ENCODE data around the gene PDCD4. TPM values are rescaled to one million over a fixed set of nuclear protein-coding genes. Genes with fewer than 3 reads are reported as not detected.

PDCD4 gene
- total and polyA plus RNA-seq, 10 of the 15 experiments (the other 5 are each of a cell fraction or from before 2014, with no cell fraction given), result 101 to 372 (median 171) TPM

GRCh38 chr10:110852947-110853346, 18.8 kb upstream of the PDCD4 start (continued):
- no peak for TF ChIP-seq E4F1 (IDR thresholded peaks at IDR 0.05; ENCODE audit: borderline replicate concordance, partially characterized antibody)
- no peak for TF ChIP-seq CBFB (IDR thresholded peaks at IDR 0.05; ENCODE audit: low read depth)
- TF ChIP-seq ESRRA (IDR thresholded peaks at IDR 0.05; ENCODE audit: low read length), result no peak
- TF ChIP-seq ATF7 (IDR thresholded peaks at IDR 0.05; ENCODE audit: low read depth), result no peak
- no peak for TF ChIP-seq ZNF217 (IDR thresholded peaks at IDR 0.05)
- no peak for TF ChIP-seq TAF1 (IDR thresholded peaks at IDR 0.05; ENCODE audit: borderline replicate concordance, low read depth, low read length)
- TF ChIP-seq SMAD1 (IDR thresholded peaks at IDR 0.05; ENCODE audit: low read depth, partially characterized antibody), result no peak
- no peak for TF ChIP-seq TBL1XR1 (IDR thresholded peaks at IDR 0.05; ENCODE audit: low read depth, low read length)

- ATAC-seq (no peak), DNase-seq (ENCODE audit: low read depth, low spot score) (no peak), FAIRE-seq (peak; percentile 35)
- ChIA-PET SMC1A (ENCODE audit: uncharacterized antibody, unreplicated experiment) (interaction anchor here (0.9 to 6.2 kb wide), 9 partner anchors 7 to 110 kb away, joined by 3 to 86 read pairs (median 4); no protein-coding TSS in a partner anchor), RAD21 (ENCODE audit: unreplicated experiment) (interaction anchor here (1.7 to 5.9 kb wide), 4 partner anchors 11 to 51 kb away, joined by 8 to 50 read pairs (median 45); no protein-coding TSS in a partner anchor), CTCF (interaction anchor here (0.7 to 4.1 kb wide), 5 partner anchors 8 to 50 kb away, joined by 3 to 27 read pairs (median 6); no protein-coding TSS in a partner anchor), POLR2A (interaction anchor here (0.5 to 6.2 kb wide), 6 partner anchors 10 to 286 kb away, joined by 3 to 40 read pairs (median 8); no protein-coding TSS in a partner anchor)
- Histone ChIP-seq H3K4me2 (ENCODE audit: control insufficient read depth, insufficient read depth) (no peak overlapping the region), H3K79me2 (ENCODE audit: control insufficient read depth, insufficient read depth, low read length) (no peaks in the 10 kb centered on the region; the same call in 1 of the 2 replicates), H3K4me3 (no peak overlapping the region), H3K27me3 (replicated peaks in 1 of 2; ENCODE audit: control insufficient read depth in 2 of 2, insufficient read depth in 2 of 2, low read length in 1 of 2) (no peaks in the 10 kb centered on the region), H3K9me3 (replicated peaks; ENCODE audit: control insufficient read depth, insufficient read depth, low read length) (peaks cover 2% of the 10 kb centered on the region; the same call in 1 of the 3 replicates), H3K27ac (ENCODE audit: control insufficient read depth, insufficient read depth) (no peak overlapping the region), H3K36me3 (ENCODE audit: control insufficient read depth in 2 of 2, insufficient read depth in 2 of 2, low read length in 1 of 2) (no peaks in the 10 kb centered on the region), H3K9ac (ENCODE audit: control insufficient read depth, insufficient read depth, low read length) (no peak overlapping the region), H2AFZ (ENCODE audit: control insufficient read depth, low read depth, low read length) (no peak overlapping the region), H3K4me1 (ENCODE audit: control insufficient read depth, insufficient read depth, low read length) (peaks cover 67% of the 10 kb centered on the region), H4K20me1 (ENCODE audit: control insufficient read depth, insufficient read depth) (no peaks in the 10 kb centered on the region)
- in situ Hi-C loops (cut with MboI), result no loop called here
- no TSS peak for BruUV-seq (replicated peaks)
- intact Hi-C loops (cut with micrococcal nuclease; ENCODE audit: unreplicated experiment), result no loop called here
- TF ChIP-seq NR2C2 (IDR thresholded peaks at IDR 0.05; ENCODE audit: borderline replicate concordance, control insufficient read depth, insufficient read length, low read depth), result no peak
- no peak for TF ChIP-seq ZBTB4 (CRISPR knock-in tag; IDR thresholded peaks at IDR 0.05)
- no peak for TF ChIP-seq BCL3 (IDR thresholded peaks at IDR 0.05; ENCODE audit: borderline replicate concordance, insufficient read depth, low read depth, low read length, poor library complexity, severe bottlenecking)
- TF ChIP-seq RBBP5 (conservative IDR thresholded peaks at IDR 0.05), result no peak
- no peak for TF ChIP-seq MTA3 (IDR thresholded peaks at IDR 0.05; ENCODE audit: borderline replicate concordance, low read length)
- no peak for TF ChIP-seq HSF1 (IDR thresholded peaks at IDR 0.05; ENCODE audit: low read depth, low read length)
These were observed 17.7 kb upstream of the PDCD4 start for GRCh38 chr10:110853921-110854605.

Data from GM12878 (cell line).